Measurements from ENCODE around the gene ZFAND3. TPM values are rescaled to one million over a fixed set of nuclear protein-coding genes. Genes with fewer than 3 reads are reported as not detected.

The ZFAND3 gene
- total RNA-seq, 1 experiment from 2014 or later: 22.2 TPM

GRCh38 chr6:38051819-38052434, 232.4 kb downstream of the ZFAND3 start:
- no TSS peak for BruUV-seq (replicated peaks)
- POLR2A ChIA-PET (ENCODE audit: unreplicated experiment): interaction anchor here (0.6 kb wide), 1 partner anchor 29 kb away, joined by 3 read pairs; no protein-coding TSS in a partner anchor
- no peaks in the 10 kb centered on the region for H4K20me1 ChIP-seq (ENCODE audit: low read length)
- H3K4me1 ChIP-seq (ENCODE audit: insufficient read depth, low read length): peaks cover 41% of the 10 kb centered on the region
- peak overlapping the region; percentile 4; the same call in 1 of the 2 replicates for H3K9ac ChIP-seq (ENCODE audit: low read length)
- H3K27me3 ChIP-seq (ENCODE audit: low read length): no peaks in the 10 kb centered on the region
- TF ChIP-seq CTCF (conservative IDR thresholded peaks at IDR 0.05; ENCODE audit: low read depth, low read length) (no peak), EZH2phosphoT487 (IDR thresholded peaks at IDR 0.05; ENCODE audit: borderline replicate concordance, low read length) (no peak), EZH2 (IDR thresholded peaks at IDR 0.05; ENCODE audit: low read length, unreplicated experiment) (no peak)
- H3K9me2 ChIP-seq (replicated peaks; ENCODE audit: low read length): no peaks in the 10 kb centered on the region
- H2AFZ ChIP-seq (ENCODE audit: low read length): no peak overlapping the region
- DNase-seq: peak; percentile 84
- peak overlapping the region; percentile 69 for H3K27ac ChIP-seq (ENCODE audit: low read length)
- no peaks in the 10 kb centered on the region for H3F3A ChIP-seq (ENCODE audit: low read length, unreplicated experiment)
- H3K9me3 ChIP-seq (ENCODE audit: low read length): no peaks in the 10 kb centered on the region
- H3K4me3 ChIP-seq (ENCODE audit: low read length): peak overlapping the region; percentile 15; the same call in 1 of the 2 replicates
- H3K36me3 ChIP-seq (ENCODE audit: low read depth, low read length): no peaks in the 10 kb centered on the region
- H3K4me2 ChIP-seq (ENCODE audit: low read length): peak overlapping the region; percentile 69
- intact Hi-C loops (cut with micrococcal nuclease): loop anchor here (10.0 kb wide), 1 partner anchor 193 kb away; no protein-coding TSS in a partner anchor
- CTCF ChIA-PET: interaction anchor here (0.7 kb wide), 2 partner anchors 231 to 442 kb away, joined by 3 read pairs; no protein-coding TSS in a partner anchor
- peaks cover 60% of the 10 kb centered on the region for H3K79me2 ChIP-seq (ENCODE audit: low read length)
- ATAC-seq: peak; percentile 87

GRCh38 chr6:38054527-38055202, 235.1 kb downstream of the ZFAND3 start:
- TF ChIP-seq EZH2phosphoT487 (IDR thresholded peaks at IDR 0.05; ENCODE audit: borderline replicate concordance, low read length) (no peak), CTCF (conservative IDR thresholded peaks at IDR 0.05; ENCODE audit: low read depth, low read length) (no peak), EZH2 (IDR thresholded peaks at IDR 0.05; ENCODE audit: low read length, unreplicated experiment) (no peak)

More at GRCh38 chr6:38054527-38055202, 235.1 kb downstream of the ZFAND3 start:
- Histone ChIP-seq H3K4me1 (ENCODE audit: insufficient read depth, low read length) (peaks cover 47% of the 10 kb centered on the region), H3K27me3 (ENCODE audit: low read length) (no peaks in the 10 kb centered on the region), H2AFZ (ENCODE audit: low read length) (no peak overlapping the region), H3K27ac (ENCODE audit: low read length) (no peak overlapping the region), H3K9me2 (replicated peaks; ENCODE audit: low read length) (no peaks in the 10 kb centered on the region), H3K9ac (ENCODE audit: low read length) (no peak overlapping the region), H3K4me3 (ENCODE audit: low read length) (no peak overlapping the region), H3F3A (ENCODE audit: low read length, unreplicated experiment) (no peaks in the 10 kb centered on the region), H4K20me1 (ENCODE audit: low read length) (no peaks in the 10 kb centered on the region), H3K4me2 (ENCODE audit: low read length) (no peak overlapping the region), H3K79me2 (ENCODE audit: low read length) (peaks cover 62% of the 10 kb centered on the region), H3K36me3 (ENCODE audit: low read depth, low read length) (no peaks in the 10 kb centered on the region), H3K9me3 (ENCODE audit: low read length) (no peaks in the 10 kb centered on the region)
- CTCF ChIA-PET: no interaction called here
- ATAC-seq (no peak), DNase-seq (no peak)
- no TSS peak for BruUV-seq (replicated peaks)
- intact Hi-C loops (cut with micrococcal nuclease): loop anchor here (10.0 kb wide), 1 partner anchor 190 kb away; no protein-coding TSS in a partner anchor
- POLR2A ChIA-PET (ENCODE audit: unreplicated experiment): no interaction called here

Measured in PC-3 (cell line).